Esophagus (tissue), 2 donors: ENCODE data around the gene MEA1. TPM values are rescaled to one million over a fixed set of nuclear protein-coding genes. Genes with fewer than 3 reads are reported as not detected.
A peak's percentile ranks its signal among the peaks of the same experiment; 100 is the strongest.
"Not testable (repeated sequence)": the region's sequence is repeated elsewhere in the genome, so short reads cannot be mapped to it uniquely, and the experiment has no call there.

Experiments
- H3K27ac ChIP-seq, 2 donors: one replicate each; pipeline ENCODE4 v1.5.1; 2013; ENCODE audit warnings: low read depth in 2 of 2, mild to moderate bottlenecking in 2 of 2, inconsistent platforms in 1 of 2, low read length in 1 of 2, moderate library complexity in 1 of 2
- H3K27me3 ChIP-seq, 2 donors: one replicate each; pipeline ENCODE4 v1.6.1; 2013; ENCODE audit warnings: low read length in 2 of 2, control low read depth in 1 of 2, mild to moderate bottlenecking in 1 of 2; ENCODE audit not compliant: insufficient read depth in 2 of 2, control insufficient read depth in 1 of 2
- H3K36me3 ChIP-seq, 2 donors: one replicate each; pipeline ENCODE4 v1.6.1; 2013; ENCODE audit warnings: low read length in 1 of 2; ENCODE audit not compliant: control insufficient read depth in 2 of 2, insufficient read depth in 2 of 2
- H3K4me1 ChIP-seq, 2 donors: one replicate each; pipeline ENCODE4 v1.6.1; 2013; ENCODE audit warnings: low read length in 1 of 2; ENCODE audit not compliant: control insufficient read depth in 2 of 2, insufficient read depth in 2 of 2
- H3K4me3 ChIP-seq, 2 donors: one replicate each; pipeline ENCODE4 v1.5.1; 2013; ENCODE audit warnings: low read length in 2 of 2, mild to moderate bottlenecking in 2 of 2, low read depth in 1 of 2, moderate library complexity in 1 of 2
- H3K9me3 ChIP-seq, 2 donors: one replicate each; pipeline ENCODE4 v1.6.1; 2013; ENCODE audit warnings: mild to moderate bottlenecking in 2 of 2, low read depth in 1 of 2, low read length in 1 of 2, moderate library complexity in 1 of 2; ENCODE audit not compliant: control insufficient read depth in 2 of 2, insufficient read depth in 1 of 2
- WGBS, 2 donors: extraction: QIAGEN DNeasy Blood & Tissue Kit; methylation state at CpG; one replicate each; pipeline ENCODE4 v1.1.7; 2013; 5-methylcytosine and 5-hydroxymethylcytosine counted together
- polyA plus RNA-seq, 2 donors: library from polyadenylated mRNA; stranded (reverse); fragments of 200-250 nt; gene quantifications; one replicate each; pipeline ENCODE4 v1.2.3, GENCODE V29; 2013
- donor health status: healthy with polysubstance abuse.
- donor health status: Bipolar disorder and iron deficiency.

The MEA1 gene
- polyA plus RNA-seq, 2 donors = 83.0 to 95.6 TPM

GRCh38 chr6:43014434-43014909 is 726 bp upstream of the MEA1 start:
- H3K4me1 ChIP-seq = peaks cover 2 to 10% of the 10 kb centered on the region in 2 donors
- H3K4me3 ChIP-seq = peak overlapping the region; percentile 58 to 70
- H3K27me3 ChIP-seq = no peaks in the 10 kb centered on the region
- 0 to 1% methylated on average over 7 of the region's 7 CpGs for WGBS, 2 donors
- H3K27ac ChIP-seq = peak overlapping the region; percentile 58 to 74
- H3K36me3 ChIP-seq = peaks cover 11 to 42% of the 10 kb centered on the region in 2 donors
- H3K9me3 ChIP-seq = no peaks in the 10 kb centered on the region

- 1 to 2% methylated on average over 25 of the region's 25 CpGs for WGBS, 2 donors
- peak overlapping the region; percentile 60 to 64 for H3K4me3 ChIP-seq
- peaks cover 2 to 10% of the 10 kb centered on the region in 2 donors for H3K4me1 ChIP-seq
- H3K27ac ChIP-seq = peak overlapping the region; percentile 60 to 88
- no peaks in the 10 kb centered on the region for H3K9me3 ChIP-seq
- H3K27me3 ChIP-seq = no peaks in the 10 kb centered on the region
- H3K36me3 ChIP-seq = peaks cover 16 to 38% of the 10 kb centered on the region in 2 donors
Measured at GRCh38 chr6:43013097-43013842, 476 bp downstream of the MEA1 start.

GRCh38 chr6:43012364-43012763 is 1.4 kb downstream of the MEA1 start:
- no peak overlapping the region for H3K27ac ChIP-seq
- H3K4me3 ChIP-seq = no peak overlapping the region
- no peaks in the 10 kb centered on the region for H3K9me3 ChIP-seq
- peaks cover 2 to 10% of the 10 kb centered on the region in 2 donors for H3K4me1 ChIP-seq
- 70 to 76% methylated on average over 6 of the region's 6 CpGs for WGBS, 2 donors
- no peaks in the 10 kb centered on the region for H3K27me3 ChIP-seq
- H3K36me3 ChIP-seq = peaks cover 17 to 38% of the 10 kb centered on the region in 2 donors

- Histone ChIP-seq H3K36me3 (peaks cover 21 to 46% of the 10 kb centered on the region in 2 donors), H3K4me3 (no peak overlapping the region), H3K27ac (no peak overlapping the region), H3K27me3 (no peaks in the 10 kb centered on the region), H3K4me1 (peaks cover 2% of the 10 kb centered on the region in 2 donors), H3K9me3 (no peaks in the 10 kb centered on the region)
- 76 to 80% methylated on average over 6 of the region's 6 CpGs for WGBS, 2 donors
Measured at GRCh38 chr6:43011207-43011606, 2.5 kb downstream of the MEA1 start.

GRCh38 chr6:43009124-43009523 is 4.6 kb downstream of the MEA1 start:
- no peak overlapping the region for H3K27ac ChIP-seq
- WGBS, 2 donors = 61 to 66% methylated on average over 6 of the region's 6 CpGs
- no peak overlapping the region for H3K4me3 ChIP-seq
- H3K27me3 ChIP-seq = no peaks in the 10 kb centered on the region
- H3K36me3 ChIP-seq = peaks cover 21 to 49% of the 10 kb centered on the region in 2 donors
- H3K9me3 ChIP-seq = no peaks in the 10 kb centered on the region
- peaks cover 0 to 2% of the 10 kb centered on the region in 2 donors for H3K4me1 ChIP-seq

- Histone ChIP-seq H3K36me3 (peaks cover 21 to 51% of the 10 kb centered on the region in 2 donors), H3K4me1 (no peaks in the 10 kb centered on the region), H3K27ac (no peak overlapping the region), H3K27me3 (no peaks in the 10 kb centered on the region), H3K4me3 (no peak overlapping the region), H3K9me3 (no peaks in the 10 kb centered on the region)
- 90 to 91% methylated on average over 9 of the region's 9 CpGs for WGBS, 2 donors
Measured at GRCh38 chr6:43007126-43007525, 6.6 kb downstream of the MEA1 start.

DNA sequence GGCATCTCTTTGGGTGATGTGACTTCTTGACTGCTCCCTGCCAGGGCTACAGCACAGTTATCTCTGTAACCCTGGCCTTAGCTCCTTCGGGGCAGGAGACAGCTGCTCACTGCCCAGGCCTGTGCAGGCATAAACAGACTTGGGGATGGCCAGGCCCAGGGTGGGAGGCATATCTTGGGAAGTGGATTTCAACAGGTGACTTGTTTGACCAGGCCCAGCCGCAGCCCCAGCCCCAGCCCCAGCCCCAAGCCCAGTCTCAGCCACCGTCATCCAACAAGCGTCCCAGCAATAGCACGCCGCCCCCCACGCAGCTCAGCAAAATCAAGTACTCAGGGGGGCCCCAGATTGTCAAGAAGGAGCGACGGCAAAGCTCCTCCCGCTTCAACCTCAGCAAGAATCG is 7.5 kb downstream of the MEA1 start:
- no peak overlapping the region for H3K4me3 ChIP-seq
- H3K36me3 ChIP-seq = peaks cover 23 to 43% of the 10 kb centered on the region in 2 donors
- H3K27ac ChIP-seq = no peak overlapping the region
- H3K27me3 ChIP-seq = no peaks in the 10 kb centered on the region
- WGBS, 2 donors = 93 to 95% methylated on average over 11 of the region's 11 CpGs
- no peaks in the 10 kb centered on the region for H3K9me3 ChIP-seq
- H3K4me1 ChIP-seq = no peaks in the 10 kb centered on the region

DNA sequence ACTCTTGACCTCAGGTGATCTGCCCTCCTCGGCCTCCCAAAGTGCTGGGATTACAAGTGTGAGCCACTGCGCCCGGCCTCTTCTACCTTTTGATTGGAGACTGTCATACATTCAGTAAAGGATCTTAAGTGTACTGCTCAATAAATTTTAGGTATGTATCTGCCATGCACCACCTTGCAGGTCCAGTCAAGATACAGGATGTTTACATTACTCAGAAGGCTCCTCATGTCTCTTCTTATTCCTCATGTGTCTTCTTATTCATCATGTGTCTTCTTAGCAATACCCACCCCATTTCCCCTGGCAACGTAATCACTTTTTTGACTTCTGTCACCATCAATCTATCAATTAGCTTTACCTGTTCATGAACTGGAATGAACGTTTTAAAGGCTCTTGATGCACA is 7.9 kb downstream of the MEA1 start:
- Histone ChIP-seq H3K9me3 (no peaks in the 10 kb centered on the region), H3K27ac (no peak overlapping the region), H3K4me3 (no peak overlapping the region), H3K4me1 (no peaks in the 10 kb centered on the region), H3K27me3 (no peaks in the 10 kb centered on the region), H3K36me3 (peaks cover 24 to 38% of the 10 kb centered on the region in 2 donors)
- 87 to 90% methylated on average over 5 of the region's 5 CpGs for WGBS, 2 donors

DNA sequence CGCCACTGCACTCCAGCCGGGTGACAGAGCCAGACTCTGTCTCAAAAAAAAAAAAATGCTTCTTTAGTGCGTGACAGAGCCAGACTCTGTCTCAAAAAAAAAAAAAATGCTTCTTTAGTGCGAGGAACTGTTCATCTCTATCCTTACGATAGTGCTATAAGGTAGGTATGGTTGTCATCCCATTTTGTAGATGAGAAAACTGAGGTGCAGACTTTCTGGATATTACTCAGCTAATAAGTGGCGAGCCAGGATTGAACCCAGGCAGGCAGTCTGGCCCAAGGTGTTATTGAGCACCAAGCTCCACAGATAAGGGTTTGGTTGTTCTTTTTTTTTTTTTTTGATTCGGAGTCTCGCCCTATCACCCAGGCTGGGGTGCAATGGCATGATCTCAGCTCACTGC is 11.9 kb downstream of the MEA1 start:
- Histone ChIP-seq H3K4me3 (no peak overlapping the region), H3K4me1 (no peaks in the 10 kb centered on the region), H3K36me3 (peaks cover 4 to 11% of the 10 kb centered on the region in 2 donors), H3K27ac (no peak overlapping the region), H3K9me3 (no peaks in the 10 kb centered on the region), H3K27me3 (no peaks in the 10 kb centered on the region)
- WGBS, 2 donors = 97 to 99% methylated on average over 8 of the region's 8 CpGs

- WGBS, 2 donors = 93 to 94% methylated on average over 9 of the region's 9 CpGs
- H3K27ac ChIP-seq, H3K4me1 ChIP-seq, H3K9me3 ChIP-seq, H3K4me3 ChIP-seq, H3K36me3 ChIP-seq, H3K27me3 ChIP-seq: not testable (repeated sequence)
Measured at GRCh38 chr6:42998205-42998604, 15.5 kb downstream of the MEA1 start.
